Activated CD4-positive, CD25-positive, alpha-beta regulatory T cell treated with anti-CD3 and anti-CD28 coated beads, Interleukin-2, amount 50 U/mL, for 16 hours (primary cell): ENCODE results near the gene DNM2.
"Not testable (repeated sequence)": the region's sequence is repeated elsewhere in the genome, so short reads cannot be mapped to it uniquely, and the experiment has no call there.

ENCODE experiments used
- DNase-seq: peaks from one replicate; pipeline ENCODE4 v3.0.0-alpha.2; 2020; ENCODE audit warnings: low read depth, low spot score

The DNM2 gene

GRCh38 chr19:10717356-10718204 is at the start of gene DNM2:
Gene DNM2 (plus strand): TSS chr19:10718079. CDS start chr19:10718243, 164 bp downstream.
- DNase-seq: peak; percentile 96

- no peak for DNase-seq
Measured at GRCh38 chr19:10669246-10669645, 48.6 kb upstream of the DNM2 start.

GRCh38 chr19:10670182-10670581 is 47.7 kb upstream of the DNM2 start:
- DNase-seq: no peak

GRCh38 chr19:10670876-10671804 is 46.7 kb upstream of the DNM2 start:
- no peak for DNase-seq

GRCh38 chr19:10671922-10672321 is 46.0 kb upstream of the DNM2 start:
- not testable (repeated sequence) for DNase-seq

- DNase-seq: not testable (repeated sequence)
Measured at GRCh38 chr19:10675214-10675613, 42.7 kb upstream of the DNM2 start.

- DNase-seq: no peak
Measured at GRCh38 chr19:10677751-10678150, 40.1 kb upstream of the DNM2 start.

- DNase-seq: no peak
Measured at GRCh38 chr19:10678813-10679212, 39.1 kb upstream of the DNM2 start.

GRCh38 chr19:10679743-10680142 is 38.1 kb upstream of the DNM2 start:
- no peak for DNase-seq

GRCh38 chr19:10680545-10681135 is 37.2 kb upstream of the DNM2 start:
- DNase-seq: no peak

GRCh38 chr19:10681658-10682057 is 36.2 kb upstream of the DNM2 start:
- DNase-seq: no peak

GRCh38 chr19:10682397-10683063 is 35.3 kb upstream of the DNM2 start:
- DNase-seq: no peak

GRCh38 chr19:10683064-10683426 is 34.8 kb upstream of the DNM2 start:
- DNase-seq: no peak

GRCh38 chr19:10683582-10683981 is 34.3 kb upstream of the DNM2 start:
- DNase-seq: no peak

- no peak for DNase-seq
Measured at GRCh38 chr19:10685210-10685609, 32.7 kb upstream of the DNM2 start.

- no peak for DNase-seq
Measured at GRCh38 chr19:10686193-10686592, 31.7 kb upstream of the DNM2 start.

GRCh38 chr19:10686661-10687517 is 31.0 kb upstream of the DNM2 start:
- DNase-seq: no peak

GRCh38 chr19:10687518-10688288 is 30.2 kb upstream of the DNM2 start:
- no peak for DNase-seq

- DNase-seq: no peak
Measured at GRCh38 chr19:10688545-10689280, 29.2 kb upstream of the DNM2 start.
